ENCODE measurements around the gene PRSS58. TPM values are rescaled to one million over a fixed set of nuclear protein-coding genes. Genes with fewer than 3 reads are reported as not detected.
A peak's percentile ranks its signal among the peaks of the same experiment; 100 is the strongest.

Gene PRSS58
- total RNA-seq: not detected
- polyA plus RNA-seq: not detected
- total RNA-seq: not detected

DNA sequence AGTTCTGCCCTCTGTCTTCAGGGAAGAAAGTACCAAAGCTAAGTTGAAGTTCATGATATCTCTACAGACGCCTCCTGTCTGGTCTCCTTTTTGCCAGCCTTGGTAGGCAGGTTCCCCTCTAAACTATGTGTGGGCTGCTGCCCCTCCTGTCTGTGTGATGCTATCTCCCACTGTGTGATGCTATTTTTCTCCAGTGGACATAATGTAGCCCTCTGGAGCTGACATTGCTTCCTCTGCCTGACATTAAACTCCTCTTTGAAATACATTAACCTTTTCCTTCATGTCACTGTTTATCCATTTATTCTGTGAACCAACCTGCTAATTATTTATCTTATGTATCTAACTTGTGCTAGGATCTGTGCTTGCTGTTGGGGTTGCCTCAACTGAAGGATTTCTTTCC, at the start of gene PRSS58:
TSS of gene PRSS58 (minus strand) at position 101 of the 400 bp plus-strand sequence. CDS start 351 bp downstream, outside the sequence.
- no peak within 1 kb of the TSS for H3K27ac Mint-ChIP-seq
- no peak within 1 kb of the TSS for H3K27ac ChIP-seq (ENCODE audit: low read depth, low read length)
- intact Hi-C loops (cut with micrococcal nuclease): no loop called here
- no peaks in the 10 kb centered on the region for H3K9me3 ChIP-seq (ENCODE audit: control insufficient read depth in 2 of 3, low read length in 3 of 3)
- no peak within 1 kb of the TSS for H3K4me3 ChIP-seq (ENCODE audit: low read length)
- H3K4me1 Mint-ChIP-seq: peaks cover 0 to 1% (median 0%) of the 10 kb centered on the region in 7 donors
- peaks cover 0 to 7% (median 5%) of the 10 kb centered on the region in 5 donors for H3K27me3 Mint-ChIP-seq
- no peaks in the 10 kb centered on the region for H3K36me3 ChIP-seq (ENCODE audit: control insufficient read depth in 2 of 3, insufficient read depth in 3 of 3, low read length in 3 of 3)
- H3K36me3 Mint-ChIP-seq: no peaks in the 10 kb centered on the region
- peaks cover 0 to 15% (median 0%) of the 10 kb centered on the region in 11 donors for H3K9me3 Mint-ChIP-seq
- no peak for DNase-seq
- POLR2A ChIA-PET: no interaction called here
- H3K4me3 Mint-ChIP-seq: no peak within 1 kb of the TSS
- no peaks in the 10 kb centered on the region for H3K4me1 ChIP-seq (ENCODE audit: control insufficient read depth in 2 of 2, insufficient read depth in 2 of 2, low read length in 2 of 2)
- H3K27me3 ChIP-seq (ENCODE audit: control insufficient read depth in 2 of 2, insufficient read depth in 2 of 2, low read length in 2 of 2): no peaks in the 10 kb centered on the region
- CTCF ChIA-PET: no interaction called here
- no peak for ATAC-seq

DNA sequence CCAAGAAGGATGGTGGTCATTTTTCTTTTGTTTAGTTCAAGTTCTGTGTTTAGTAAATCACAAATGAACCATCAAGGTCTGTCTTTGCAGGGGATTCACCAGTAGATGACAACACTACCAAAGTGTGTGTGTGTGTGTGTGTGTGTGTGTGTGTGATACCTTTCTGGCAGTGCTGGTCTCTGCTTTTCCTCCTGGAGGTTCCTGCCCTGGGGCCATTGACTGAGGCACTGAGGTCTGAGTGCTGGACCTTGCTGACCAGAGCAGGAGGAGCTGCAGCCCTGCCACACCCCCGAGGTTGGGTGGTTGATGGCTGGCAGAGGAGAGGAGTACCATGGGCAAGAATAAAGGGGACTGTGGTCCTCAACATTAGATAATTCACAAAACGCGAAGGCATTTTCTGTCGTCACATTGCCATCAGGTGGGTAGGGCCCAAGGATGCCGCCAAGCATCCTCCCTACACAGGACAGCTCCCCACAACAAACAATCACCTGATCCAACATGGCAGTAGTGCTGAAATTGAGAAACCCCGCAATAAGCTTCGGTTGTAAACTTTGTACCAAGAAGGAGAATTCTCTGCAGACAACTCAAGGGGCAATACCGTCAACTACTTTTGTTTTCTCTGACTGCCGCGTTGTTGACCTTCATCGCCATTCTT, 49.5 kb upstream of the PRSS58 start:
- no peak overlapping the region for H3K27ac ChIP-seq (ENCODE audit: low read depth, low read length)
- no peaks in the 10 kb centered on the region for H3K9me3 ChIP-seq (ENCODE audit: control insufficient read depth in 2 of 3, low read length in 3 of 3)
- ATAC-seq (peak; percentile 21), DNase-seq (no peak)
- H3K27me3 Mint-ChIP-seq: peaks cover 0 to 23% (median 7%) of the 10 kb centered on the region in 5 donors
- no peaks in the 10 kb centered on the region for H3K9me3 Mint-ChIP-seq
- H3K4me1 ChIP-seq (ENCODE audit: control insufficient read depth in 2 of 2, insufficient read depth in 2 of 2, low read length in 2 of 2): peaks cover 3 to 6% of the 10 kb centered on the region in 2 donors
- peak overlapping the region in 2 of 9 donors; percentile 49 to 65 for H3K27ac Mint-ChIP-seq
- H3K27me3 ChIP-seq (ENCODE audit: control insufficient read depth in 2 of 2, insufficient read depth in 2 of 2, low read length in 2 of 2): no peaks in the 10 kb centered on the region
- H3K4me3 ChIP-seq (ENCODE audit: low read length): no peak overlapping the region
- H3K4me3 Mint-ChIP-seq: peak overlapping the region in 5 of 10 donors; percentile 8 to 60 (median 19)
- H3K4me1 Mint-ChIP-seq: peaks cover 2 to 25% (median 17%) of the 10 kb centered on the region in 7 donors
- ChIA-PET POLR2A (interaction anchor here (0.8 to 7.4 kb wide), 6 partner anchors 14 to 501 kb away, joined by 3 to 87 read pairs (median 3); no protein-coding TSS in a partner anchor), CTCF (interaction anchor here (1.0 kb wide), 1 partner anchor 504 kb away, joined by 4 read pairs; no protein-coding TSS in a partner anchor)
- intact Hi-C loops (cut with micrococcal nuclease): no loop called here
- no peaks in the 10 kb centered on the region for H3K36me3 ChIP-seq (ENCODE audit: control insufficient read depth in 2 of 3, insufficient read depth in 3 of 3, low read length in 3 of 3)
- no peaks in the 10 kb centered on the region for H3K36me3 Mint-ChIP-seq

GRCh38 chr7:142303650-142304049, 45.8 kb upstream of the PRSS58 start:
- ChIA-PET POLR2A (interaction anchor here (1.0 to 7.4 kb wide), 6 partner anchors 14 to 505 kb away, joined by 3 to 87 read pairs (median 5); no protein-coding TSS in a partner anchor), CTCF (interaction anchor here (0.8 to 4.3 kb wide), 12 partner anchors 10 to 912 kb away, joined by 3 to 32 read pairs (median 8); no protein-coding TSS in a partner anchor)
- no peaks in the 10 kb centered on the region for H3K36me3 ChIP-seq (ENCODE audit: control insufficient read depth in 2 of 3, insufficient read depth in 3 of 3, low read length in 3 of 3)
- H3K4me1 Mint-ChIP-seq: peaks cover 7 to 45% (median 31%) of the 10 kb centered on the region in 7 donors
- intact Hi-C loops (cut with micrococcal nuclease): loop anchor here (1.0 to 5.0 kb wide), 7 partner anchors 17 to 914 kb away; no protein-coding TSS in a partner anchor
- H3K36me3 Mint-ChIP-seq: no peaks in the 10 kb centered on the region
- H3K27me3 ChIP-seq (ENCODE audit: control insufficient read depth in 2 of 2, insufficient read depth in 2 of 2, low read length in 2 of 2): no peaks in the 10 kb centered on the region
- peak; percentile 68 for ATAC-seq
- H3K9me3 Mint-ChIP-seq: no peaks in the 10 kb centered on the region
- H3K27me3 Mint-ChIP-seq: peaks cover under 1 to 19% (median 2%) of the 10 kb centered on the region in 5 donors
- no peak overlapping the region for H3K27ac ChIP-seq (ENCODE audit: low read depth, low read length)
- H3K4me1 ChIP-seq (ENCODE audit: control insufficient read depth in 2 of 2, insufficient read depth in 2 of 2, low read length in 2 of 2): peaks cover 0 to 28% of the 10 kb centered on the region in 2 donors
- DNase-seq: peak in 6 of 9 donors; percentile 34 to 60 (median 43)
- H3K4me3 Mint-ChIP-seq: peak overlapping the region in 9 of 10 donors; percentile 8 to 64 (median 33)
- peak overlapping the region in 5 of 9 donors; percentile 2 to 54 (median 26) for H3K27ac Mint-ChIP-seq
- no peak overlapping the region for H3K4me3 ChIP-seq (ENCODE audit: low read length)
- H3K9me3 ChIP-seq (ENCODE audit: control insufficient read depth in 2 of 3, low read length in 3 of 3): no peaks in the 10 kb centered on the region

DNA sequence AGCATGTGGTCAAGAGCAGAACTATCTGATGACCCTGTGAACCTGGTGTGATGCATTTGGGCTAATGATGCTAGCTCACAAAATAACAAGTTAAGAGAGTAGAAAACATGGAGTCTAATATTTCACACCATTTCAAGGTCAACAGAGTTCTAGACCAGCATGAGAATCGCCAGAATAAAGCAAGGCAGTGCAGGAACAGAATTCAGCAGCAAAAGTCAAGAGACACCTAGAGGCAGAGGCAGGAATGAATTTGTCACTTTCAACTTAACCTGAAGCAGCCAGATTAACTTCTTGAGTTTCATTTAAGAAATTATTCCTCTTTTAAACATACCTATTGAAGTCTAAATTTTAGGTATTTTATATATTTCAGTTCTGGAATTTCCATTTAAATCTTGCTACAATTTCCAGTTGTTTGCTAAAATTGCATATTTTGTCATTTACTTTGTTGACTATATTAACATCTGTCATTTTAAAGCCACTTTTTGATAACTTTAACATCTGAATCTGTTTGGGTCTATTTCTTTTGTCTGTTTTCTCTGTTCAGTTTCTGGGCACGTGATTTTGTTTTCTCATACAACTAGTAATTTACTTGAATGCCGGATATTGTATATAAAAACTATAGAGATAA, 44.2 kb upstream of the PRSS58 start:
- no peaks in the 10 kb centered on the region for H3K9me3 Mint-ChIP-seq
- Histone ChIP-seq H3K4me1 (ENCODE audit: control insufficient read depth in 2 of 2, insufficient read depth in 2 of 2, low read length in 2 of 2) (peaks cover 0 to 28% of the 10 kb centered on the region in 2 donors), H3K36me3 (ENCODE audit: control insufficient read depth in 2 of 3, insufficient read depth in 3 of 3, low read length in 3 of 3) (no peaks in the 10 kb centered on the region), H3K4me3 (ENCODE audit: low read length) (no peak overlapping the region), H3K27me3 (ENCODE audit: control insufficient read depth in 2 of 2, insufficient read depth in 2 of 2, low read length in 2 of 2) (no peaks in the 10 kb centered on the region), H3K27ac (ENCODE audit: low read depth, low read length) (no peak overlapping the region), H3K9me3 (ENCODE audit: control insufficient read depth in 2 of 3, low read length in 3 of 3) (no peaks in the 10 kb centered on the region)
- H3K36me3 Mint-ChIP-seq: no peaks in the 10 kb centered on the region
- H3K4me3 Mint-ChIP-seq: peak overlapping the region in 2 of 10 donors; percentile 17 to 49
- ATAC-seq: no peak
- no peak overlapping the region for H3K27ac Mint-ChIP-seq
- POLR2A ChIA-PET: interaction anchor here (0.6 to 7.4 kb wide), 5 partner anchors 96 to 552 kb away, joined by 3 to 87 read pairs (median 19); partner anchors contain the start of gene EPHB6
- CTCF ChIA-PET: interaction anchor here (1.2 to 4.3 kb wide), 7 partner anchors 12 to 913 kb away, joined by 3 to 32 read pairs (median 9); no protein-coding TSS in a partner anchor
- intact Hi-C loops (cut with micrococcal nuclease): loop anchor here (1.0 to 5.0 kb wide), 4 partner anchors 326 to 915 kb away; no protein-coding TSS in a partner anchor
- H3K4me1 Mint-ChIP-seq: peaks cover 7 to 52% (median 35%) of the 10 kb centered on the region in 7 donors
- peaks cover 4 to 25% (median 16%) of the 10 kb centered on the region in 5 donors for H3K27me3 Mint-ChIP-seq
- DNase-seq: peak in 1 of 9 donors; percentile 34

DNA sequence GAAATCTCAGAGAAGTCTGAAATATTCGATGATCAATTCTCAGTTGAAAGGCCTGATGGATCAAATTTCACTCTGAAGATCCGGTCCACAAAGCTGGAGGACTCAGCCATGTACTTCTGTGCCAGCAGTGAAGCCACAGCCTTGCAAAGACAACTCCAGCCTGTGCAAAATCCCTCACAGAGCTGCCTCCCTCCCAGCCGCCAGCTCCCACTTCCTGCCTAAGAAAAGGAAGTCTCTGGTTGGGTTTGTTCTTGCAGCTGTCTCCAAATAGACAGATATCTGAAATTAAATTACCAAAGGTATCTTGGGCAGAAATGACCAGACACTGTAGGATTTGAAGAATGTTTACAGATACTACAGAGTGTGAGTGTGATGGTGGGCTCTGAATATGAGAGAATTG, 43.4 kb upstream of the PRSS58 start:
- Mint-ChIP-seq H3K27ac (peak overlapping the region in 6 of 9 donors; percentile 9 to 74 (median 55)), H3K36me3 (no peaks in the 10 kb centered on the region), H3K4me3 (peak overlapping the region in 6 of 10 donors; percentile 49 to 64 (median 58)), H3K9me3 (no peaks in the 10 kb centered on the region), H3K4me1 (peaks cover 7 to 52% (median 35%) of the 10 kb centered on the region in 7 donors), H3K27me3 (peaks cover 4 to 25% (median 18%) of the 10 kb centered on the region in 5 donors)
- Histone ChIP-seq H3K4me3 (ENCODE audit: low read length) (no peak overlapping the region), H3K9me3 (ENCODE audit: control insufficient read depth in 2 of 3, low read length in 3 of 3) (no peaks in the 10 kb centered on the region), H3K27me3 (ENCODE audit: control insufficient read depth in 2 of 2, insufficient read depth in 2 of 2, low read length in 2 of 2) (no peaks in the 10 kb centered on the region), H3K36me3 (ENCODE audit: control insufficient read depth in 2 of 3, insufficient read depth in 3 of 3, low read length in 3 of 3) (no peaks in the 10 kb centered on the region), H3K27ac (ENCODE audit: low read depth, low read length) (no peak overlapping the region), H3K4me1 (ENCODE audit: control insufficient read depth in 2 of 2, insufficient read depth in 2 of 2, low read length in 2 of 2) (peaks cover 0 to 28% of the 10 kb centered on the region in 2 donors)
- intact Hi-C loops (cut with micrococcal nuclease): loop anchor here (5.0 kb wide), 3 partner anchors 649 to 916 kb away; no protein-coding TSS in a partner anchor
- no peak for DNase-seq
- POLR2A ChIA-PET: interaction anchor here (0.6 to 4.0 kb wide), 5 partner anchors 97 to 533 kb away, joined by 3 to 35 read pairs (median 19); no protein-coding TSS in a partner anchor
- CTCF ChIA-PET: interaction anchor here (4.3 kb wide), 1 partner anchor 12 kb away, joined by 31 read pairs; no protein-coding TSS in a partner anchor
- ATAC-seq: no peak

DNA sequence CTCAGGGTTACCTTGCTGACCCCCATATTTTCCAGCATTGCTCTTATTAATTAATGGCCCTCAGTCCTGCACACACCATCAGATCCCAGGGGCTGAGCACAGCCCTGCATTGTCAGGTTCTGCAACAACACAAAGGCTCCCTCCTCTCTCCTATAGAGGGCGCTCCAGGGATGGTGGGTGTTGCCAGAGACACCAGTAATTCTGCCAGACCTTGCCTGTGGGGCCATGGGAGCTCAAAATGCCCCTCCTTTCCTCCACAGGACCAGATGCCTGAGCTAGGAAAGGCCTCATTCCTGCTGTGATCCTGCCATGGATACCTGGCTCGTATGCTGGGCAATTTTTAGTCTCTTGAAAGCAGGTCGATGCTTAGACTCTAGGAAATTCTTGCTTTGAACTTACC, 42.8 kb upstream of the PRSS58 start:
- CTCF ChIA-PET: interaction anchor here (0.8 kb wide), 1 partner anchor 9 kb away, joined by 3 read pairs; no protein-coding TSS in a partner anchor

More for the DNA sequence above, 42.8 kb upstream of the PRSS58 start:
- intact Hi-C loops (cut with micrococcal nuclease): loop anchor here (5.0 kb wide), 3 partner anchors 648 to 917 kb away; no protein-coding TSS in a partner anchor
- DNase-seq: peak in 2 of 9 donors; percentile 26 to 40
- H3K9me3 Mint-ChIP-seq: no peaks in the 10 kb centered on the region
- H3K4me1 Mint-ChIP-seq: peaks cover 7 to 52% (median 35%) of the 10 kb centered on the region in 7 donors
- Histone ChIP-seq H3K27ac (ENCODE audit: low read depth, low read length) (no peak overlapping the region), H3K4me3 (ENCODE audit: low read length) (no peak overlapping the region), H3K9me3 (ENCODE audit: control insufficient read depth in 2 of 3, low read length in 3 of 3) (no peaks in the 10 kb centered on the region), H3K4me1 (ENCODE audit: control insufficient read depth in 2 of 2, insufficient read depth in 2 of 2, low read length in 2 of 2) (peaks cover 0 to 28% of the 10 kb centered on the region in 2 donors), H3K36me3 (ENCODE audit: control insufficient read depth in 2 of 3, insufficient read depth in 3 of 3, low read length in 3 of 3) (no peaks in the 10 kb centered on the region), H3K27me3 (ENCODE audit: control insufficient read depth in 2 of 2, insufficient read depth in 2 of 2, low read length in 2 of 2) (no peaks in the 10 kb centered on the region)
- H3K36me3 Mint-ChIP-seq: no peaks in the 10 kb centered on the region
- POLR2A ChIA-PET: interaction anchor here (0.6 to 4.0 kb wide), 4 partner anchors 488 to 533 kb away, joined by 3 to 35 read pairs (median 26); no protein-coding TSS in a partner anchor
- peak; percentile 48 for ATAC-seq
- H3K27ac Mint-ChIP-seq: peak overlapping the region in 8 of 9 donors; percentile 9 to 74 (median 55)
- peak overlapping the region; percentile 38 to 72 (median 57) for H3K4me3 Mint-ChIP-seq
- H3K27me3 Mint-ChIP-seq: peaks cover 8 to 30% (median 24%) of the 10 kb centered on the region in 5 donors

Measured in naive thymus-derived CD4-positive, alpha-beta T cell (primary cell).